NT2/D1 (cell line): Measurements from ENCODE around the gene CLIP4.

ENCODE experiments used
- DNase-seq: peaks from one replicate; pipeline ENCODE4 v3.0.0-alpha.2; 2011; ENCODE audit warnings: low read depth, low spot score
- H3K27me3 ChIP-seq: 2 replicates; pipeline ENCODE4 v1.6.0; 2011; ENCODE audit warnings: mild to moderate bottlenecking; ENCODE audit not compliant: insufficient read length, insufficient read depth
- H3K36me3 ChIP-seq: 2 replicates; pipeline ENCODE4 v1.6.1; 2011; ENCODE audit warnings: mild to moderate bottlenecking, low read length, mixed read lengths; ENCODE audit not compliant: insufficient read depth, insufficient read length
- H3K4me1 ChIP-seq: 2 replicates; pipeline ENCODE4 v1.5.1; 2011; ENCODE audit not compliant: insufficient read depth, insufficient read length
- H3K4me3 ChIP-seq: 2 replicates; pipeline ENCODE4 v1.5.1; 2011; ENCODE audit warnings: low read depth; ENCODE audit not compliant: insufficient read length
- H3K9ac ChIP-seq: 2 replicates; pipeline ENCODE4 v1.6.0; 2011; ENCODE audit warnings: low read depth; ENCODE audit not compliant: insufficient read length
- H3K9me3 ChIP-seq: 2 replicates; pipeline ENCODE4 v1.5.1; 2011; ENCODE audit warnings: mild to moderate bottlenecking, low read length; ENCODE audit not compliant: insufficient read depth
- SUZ12 ChIP-seq: IDR thresholded peaks from 2 replicates; pipeline ENCODE4 v1.6.1; 2011; ENCODE audit not compliant: insufficient read length, insufficient read depth; ENCODE audit errors: extremely low read depth
- YY1 ChIP-seq: IDR thresholded peaks from 2 replicates; pipeline ENCODE4 v1.6.1; 2011; ENCODE audit not compliant: insufficient read length, insufficient read depth
- ZNF274 ChIP-seq: IDR thresholded peaks from 2 replicates; pipeline ENCODE4 v1.6.1; 2011; ENCODE audit warnings: mild to moderate bottlenecking, low read depth, low read length

CLIP4 gene

DNA sequence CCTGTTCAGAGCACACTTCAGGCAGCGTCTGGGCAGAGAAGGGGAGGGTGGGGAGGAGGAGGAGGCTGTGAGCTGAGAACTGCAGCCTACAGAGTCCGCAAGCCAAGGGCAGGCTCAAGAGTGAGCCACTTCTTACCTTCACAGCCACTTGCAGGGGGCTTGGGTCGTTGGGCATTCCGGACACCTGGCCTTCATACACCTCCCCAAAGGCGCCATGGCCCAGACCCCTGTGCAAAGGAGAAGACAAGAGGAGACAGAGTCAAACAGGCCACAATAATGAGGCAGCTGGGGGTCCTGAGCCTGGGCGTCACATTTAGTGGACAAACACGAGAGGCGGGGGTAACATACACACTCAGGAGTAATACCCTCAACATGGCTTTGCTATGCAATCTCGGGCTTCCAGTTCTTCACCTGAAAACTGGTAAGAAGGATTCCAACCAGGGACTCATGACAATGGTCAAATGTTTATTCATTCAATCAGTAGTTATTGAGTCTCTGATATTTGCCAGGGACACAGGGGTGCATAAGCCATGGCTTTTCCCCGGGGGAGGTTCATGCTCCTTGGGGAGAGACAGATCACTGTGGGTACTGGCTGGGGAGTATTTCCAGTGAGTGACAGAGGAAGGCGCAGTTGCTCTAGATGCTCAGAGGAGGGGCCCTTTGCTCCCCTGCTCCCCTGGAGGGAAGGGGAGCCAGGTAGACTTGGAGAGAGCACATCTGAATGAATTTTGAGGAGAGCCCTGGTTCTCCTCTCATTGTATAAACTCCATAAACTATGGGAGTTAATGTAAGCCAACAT, 107.4 kb downstream of the CLIP4 start:
- TF ChIP-seq YY1 (no peak), ZNF274 (no peak)
- no peaks in the 10 kb centered on the region for H3K36me3 ChIP-seq
- no peak for DNase-seq
- H3K9ac ChIP-seq: no peak overlapping the region
- H3K4me3 ChIP-seq: no peak overlapping the region
- no peaks in the 10 kb centered on the region for H3K4me1 ChIP-seq
- no peaks in the 10 kb centered on the region for H3K9me3 ChIP-seq
- no peaks in the 10 kb centered on the region for H3K27me3 ChIP-seq

GRCh38 chr2:29223257-29223656, 108.0 kb downstream of the CLIP4 start:
- Histone ChIP-seq H3K27me3 (no peaks in the 10 kb centered on the region), H3K9ac (no peak overlapping the region), H3K36me3 (no peaks in the 10 kb centered on the region), H3K4me1 (no peaks in the 10 kb centered on the region), H3K4me3 (no peak overlapping the region), H3K9me3 (no peaks in the 10 kb centered on the region)
- no peak for DNase-seq
- TF ChIP-seq ZNF274: no peak
- TF ChIP-seq SUZ12: no peak
- no peak for TF ChIP-seq YY1

DNA sequence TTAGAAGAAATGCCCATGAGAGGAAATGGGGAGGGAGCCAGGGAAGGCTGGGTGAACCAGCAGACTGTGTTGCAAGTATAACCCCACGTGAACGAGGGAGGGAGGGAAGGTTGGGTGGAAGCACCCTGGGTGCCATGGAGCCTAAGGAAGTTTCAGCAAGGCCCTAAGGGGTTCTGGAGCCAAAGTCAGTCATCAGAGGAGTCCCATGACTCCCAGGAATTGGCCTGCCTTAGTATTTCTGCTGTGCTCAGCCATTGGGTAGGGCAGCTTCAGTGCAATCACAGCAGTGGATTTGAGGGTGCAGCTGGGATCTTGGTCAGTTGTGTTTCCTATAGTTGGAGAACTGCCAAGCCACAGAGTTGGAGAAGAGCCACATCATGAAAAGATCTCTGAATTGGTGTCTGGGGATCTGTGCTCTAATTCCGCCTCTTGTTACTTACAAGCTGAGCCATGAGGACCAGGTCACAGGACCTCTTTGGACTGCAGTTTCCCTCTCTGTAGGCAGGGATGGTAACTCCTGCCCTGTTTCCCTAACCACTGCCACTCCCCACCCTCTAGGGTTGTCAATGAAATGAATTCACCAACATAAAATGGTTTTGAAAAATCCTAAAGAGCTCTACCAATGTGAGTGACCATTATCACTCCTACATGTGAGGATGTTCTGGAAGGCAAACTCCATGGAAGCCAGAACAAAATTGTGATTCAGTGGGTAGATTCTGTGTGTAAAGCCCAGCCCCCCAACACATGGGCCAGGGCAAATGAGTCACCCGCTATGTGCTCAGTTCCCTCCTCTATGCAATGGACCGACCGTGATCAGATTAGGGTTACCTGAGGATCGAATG, 108.9 kb downstream of the CLIP4 start:
- H3K4me1 ChIP-seq: no peaks in the 10 kb centered on the region
- H3K4me3 ChIP-seq: no peak overlapping the region
- no peaks in the 10 kb centered on the region for H3K9me3 ChIP-seq
- no peak overlapping the region for H3K9ac ChIP-seq
- H3K36me3 ChIP-seq: no peaks in the 10 kb centered on the region
- DNase-seq: no peak
- TF ChIP-seq ZNF274 (no peak), SUZ12 (no peak), YY1 (no peak)
- H3K27me3 ChIP-seq: no peaks in the 10 kb centered on the region

DNA sequence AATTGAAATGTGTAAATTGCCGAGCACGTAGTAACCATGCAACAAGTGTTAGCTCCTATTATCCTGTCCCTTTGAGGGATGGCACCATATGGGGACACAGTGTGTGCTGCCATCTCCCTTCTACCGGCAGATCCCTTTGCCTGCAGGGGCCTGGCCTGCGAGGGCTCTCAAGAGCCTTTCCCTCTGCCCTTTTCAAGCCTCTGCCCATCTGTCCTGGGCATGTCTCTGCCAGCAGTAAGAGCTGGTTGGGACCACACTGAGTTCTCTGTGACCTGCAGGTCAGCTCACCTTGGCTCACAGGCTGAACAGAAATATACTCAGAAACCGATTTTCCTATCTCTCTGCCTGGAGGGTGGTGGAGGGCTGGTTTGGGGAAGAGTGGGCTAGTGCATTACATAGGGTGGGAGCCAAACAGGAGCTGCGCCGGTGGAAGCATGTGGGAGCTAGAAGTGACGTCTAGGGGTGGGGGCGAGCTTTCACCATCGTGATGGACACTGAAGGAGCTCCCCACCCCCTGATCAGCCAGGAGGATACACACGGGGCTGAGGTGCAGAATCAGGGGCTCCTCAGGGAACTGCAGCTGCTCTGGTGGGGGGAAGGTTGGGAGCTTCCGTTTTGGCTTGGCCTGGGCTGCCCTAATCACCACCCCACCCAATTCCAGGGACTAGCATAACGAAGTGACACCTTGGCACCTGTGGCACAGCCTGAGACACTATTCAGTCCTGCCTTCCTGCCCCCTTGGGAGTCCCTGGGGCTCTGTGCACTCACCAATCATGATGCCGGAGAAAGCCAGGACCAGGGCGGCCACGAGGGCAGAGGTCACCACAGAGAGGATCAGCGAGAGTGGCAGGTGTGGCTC, 109.7 kb downstream of the CLIP4 start:
- TF ChIP-seq ZNF274 (no peak), YY1 (no peak)
- no peaks in the 10 kb centered on the region for H3K27me3 ChIP-seq
- H3K36me3 ChIP-seq: no peaks in the 10 kb centered on the region
- no peaks in the 10 kb centered on the region for H3K9me3 ChIP-seq
- no peaks in the 10 kb centered on the region for H3K4me1 ChIP-seq
- H3K9ac ChIP-seq: no peak overlapping the region
- H3K4me3 ChIP-seq: no peak overlapping the region
- no peak for DNase-seq

- TF ChIP-seq SUZ12 (no peak), YY1 (no peak), ZNF274 (no peak)
- no peaks in the 10 kb centered on the region for H3K9me3 ChIP-seq
Observed at GRCh38 chr2:29225814-29226213, 110.6 kb downstream of the CLIP4 start.

GRCh38 chr2:29226375-29226774, 111.2 kb downstream of the CLIP4 start:
- Histone ChIP-seq H3K4me3 (no peak overlapping the region), H3K4me1 (no peaks in the 10 kb centered on the region), H3K36me3 (no peaks in the 10 kb centered on the region), H3K9me3 (no peaks in the 10 kb centered on the region), H3K9ac (no peak overlapping the region), H3K27me3 (no peaks in the 10 kb centered on the region)
- no peak for DNase-seq
- TF ChIP-seq ZNF274 (no peak), SUZ12 (no peak), YY1 (no peak)

More at GRCh38 chr2:29225814-29226213, 110.6 kb downstream of the CLIP4 start:
- no peak overlapping the region for H3K9ac ChIP-seq
- H3K4me3 ChIP-seq: no peak overlapping the region
- no peaks in the 10 kb centered on the region for H3K27me3 ChIP-seq
- H3K4me1 ChIP-seq: no peaks in the 10 kb centered on the region
- H3K36me3 ChIP-seq: no peaks in the 10 kb centered on the region
- no peak for DNase-seq

- Histone ChIP-seq H3K9me3 (no peaks in the 10 kb centered on the region), H3K9ac (no peak overlapping the region), H3K4me3 (no peak overlapping the region), H3K27me3 (no peaks in the 10 kb centered on the region), H3K4me1 (no peaks in the 10 kb centered on the region), H3K36me3 (no peaks in the 10 kb centered on the region)
- TF ChIP-seq SUZ12 (no peak), YY1 (no peak), ZNF274 (no peak)
- DNase-seq: no peak
Observed at GRCh38 chr2:29226808-29227207, 111.6 kb downstream of the CLIP4 start.
